GM11168 (cell line): ENCODE data around the gene SLC12A8.

ENCODE experiments used
- in situ Hi-C: fragments of 300-500 bp; cut with MboI; formaldehyde crosslinking; loops from one replicate; pipeline ENCODE4 v1.12.0; 2022; ENCODE audit warnings: low sequenced_read_pairs; ENCODE audit not compliant: unreplicated experiment

The SLC12A8 gene

GRCh38 chr3:125188955-125189354 is 23.6 kb downstream of the SLC12A8 start:
- in situ Hi-C loops = no loop called here

GRCh38 chr3:125187599-125187910 is 25.0 kb downstream of the SLC12A8 start:
- in situ Hi-C loops = no loop called here

- in situ Hi-C loops = no loop called here
Measured at GRCh38 chr3:125186800-125187598, 25.5 kb downstream of the SLC12A8 start.

GRCh38 chr3:125186261-125186787 is 26.2 kb downstream of the SLC12A8 start:
- in situ Hi-C loops = no loop called here

GRCh38 chr3:125185805-125186204 is 26.7 kb downstream of the SLC12A8 start:
- in situ Hi-C loops = no loop called here

GRCh38 chr3:125179884-125180240 is 32.7 kb downstream of the SLC12A8 start:
- in situ Hi-C loops = no loop called here

GRCh38 chr3:125179143-125179883 is 33.2 kb downstream of the SLC12A8 start:
- in situ Hi-C loops = no loop called here

GRCh38 chr3:125177746-125178145 is 34.8 kb downstream of the SLC12A8 start:
- in situ Hi-C loops = no loop called here

- in situ Hi-C loops = no loop called here
Measured at GRCh38 chr3:125175295-125176078, 37.1 kb downstream of the SLC12A8 start.

- in situ Hi-C loops = no loop called here
Measured at GRCh38 chr3:125172346-125172745, 40.2 kb downstream of the SLC12A8 start.

- in situ Hi-C loops = no loop called here
Measured at GRCh38 chr3:125168711-125169393, 43.7 kb downstream of the SLC12A8 start.

GRCh38 chr3:125166599-125167136 is 45.9 kb downstream of the SLC12A8 start:
- in situ Hi-C loops = no loop called here

- in situ Hi-C loops = no loop called here
Measured at GRCh38 chr3:125165948-125166553, 46.5 kb downstream of the SLC12A8 start.

- in situ Hi-C loops = no loop called here
Measured at GRCh38 chr3:125165189-125165947, 47.2 kb downstream of the SLC12A8 start.

- in situ Hi-C loops = no loop called here
Measured at GRCh38 chr3:125163739-125164601, 48.6 kb downstream of the SLC12A8 start.

GRCh38 chr3:125161607-125162219 is 50.8 kb downstream of the SLC12A8 start:
- in situ Hi-C loops = no loop called here

- in situ Hi-C loops = no loop called here
Measured at GRCh38 chr3:125160606-125161371, 51.8 kb downstream of the SLC12A8 start.
